Stromal cell of bone marrow (primary cell): ENCODE data around the gene MAPT.
"Not testable (repeated sequence)": the region's sequence is repeated elsewhere in the genome, so short reads cannot be mapped to it uniquely, and the experiment has no call there.

ENCODE experiments used
- DNase-seq: peaks from one replicate; pipeline ENCODE4 v3.0.0-alpha.2; 2012; ENCODE audit warnings: low read depth

MAPT gene

GRCh38 chr17:46009681-46010596 is 115.6 kb downstream of the MAPT start:
- DNase-seq, result peak; percentile 73

- DNase-seq, result no peak
Observed at GRCh38 chr17:46010597-46011186, 116.3 kb downstream of the MAPT start.

GRCh38 chr17:46011711-46012505 is 117.6 kb downstream of the MAPT start:
- DNase-seq, result no peak

GRCh38 chr17:46012506-46013079 is 118.2 kb downstream of the MAPT start:
- DNase-seq, result no peak

- DNase-seq, result no peak
Observed at GRCh38 chr17:46013127-46013501, 118.8 kb downstream of the MAPT start.

- peak; percentile 53 for DNase-seq
Observed at GRCh38 chr17:46013502-46014165, 119.3 kb downstream of the MAPT start.

- DNase-seq, result not testable (repeated sequence)
Observed at GRCh38 chr17:46019408-46019925, 125.1 kb downstream of the MAPT start.

GRCh38 chr17:46020023-46020761 is 125.8 kb downstream of the MAPT start:
- DNase-seq, result no peak

GRCh38 chr17:46020998-46021397 is 126.6 kb downstream of the MAPT start:
- DNase-seq, result no peak

- DNase-seq, result not testable (repeated sequence)
Observed at GRCh38 chr17:46023366-46023765, 129.0 kb downstream of the MAPT start.

- DNase-seq, result no peak
Observed at GRCh38 chr17:46023783-46024388, 129.5 kb downstream of the MAPT start.

- no peak for DNase-seq
Observed at GRCh38 chr17:46024590-46024989, 130.2 kb downstream of the MAPT start.

- no peak for DNase-seq
Observed at GRCh38 chr17:46025060-46025459, 130.7 kb downstream of the MAPT start.

GRCh38 chr17:46025510-46026165 is 131.3 kb downstream of the MAPT start:
- DNase-seq, result no peak

- DNase-seq, result no peak
Observed at GRCh38 chr17:46026166-46027047, 132.1 kb downstream of the MAPT start.

GRCh38 chr17:46027048-46027975 is 133.0 kb downstream of the MAPT start:
- DNase-seq, result no peak

- no peak for DNase-seq
Observed at GRCh38 chr17:46027976-46028325, 133.6 kb downstream of the MAPT start.

GRCh38 chr17:46028374-46028773 is 134.0 kb downstream of the MAPT start:
- DNase-seq, result no peak
